HG03571 (cell line): ENCODE measurements around the gene CDCP1.
"Not testable (repeated sequence)": the region's sequence is repeated elsewhere in the genome, so short reads cannot be mapped to it uniquely, and the experiment has no call there.

Experiments
- ATAC-seq: cut with Tn5 transposase; IDR thresholded peaks from one replicate; pipeline ENCODE4 v1.9.1; 2021; ENCODE audit not compliant: unreplicated experiment

CDCP1 gene

GRCh38 chr3:45088543-45089358, 57.4 kb downstream of the CDCP1 start:
- no peak for ATAC-seq

GRCh38 chr3:45087155-45087554, 59.0 kb downstream of the CDCP1 start:
- ATAC-seq = no peak

GRCh38 chr3:45084820-45085816, 61.1 kb downstream of the CDCP1 start:
- ATAC-seq = no peak

- no peak for ATAC-seq
Observed at GRCh38 chr3:45084361-45084760, 61.8 kb downstream of the CDCP1 start.

- ATAC-seq = no peak
Observed at GRCh38 chr3:45083023-45083422, 63.2 kb downstream of the CDCP1 start.

- no peak for ATAC-seq
Observed at GRCh38 chr3:45082142-45082538, 64.0 kb downstream of the CDCP1 start.

- no peak for ATAC-seq
Observed at GRCh38 chr3:45081506-45082141, 64.6 kb downstream of the CDCP1 start.

GRCh38 chr3:45080824-45081223, 65.4 kb downstream of the CDCP1 start:
- no peak for ATAC-seq

DNA sequence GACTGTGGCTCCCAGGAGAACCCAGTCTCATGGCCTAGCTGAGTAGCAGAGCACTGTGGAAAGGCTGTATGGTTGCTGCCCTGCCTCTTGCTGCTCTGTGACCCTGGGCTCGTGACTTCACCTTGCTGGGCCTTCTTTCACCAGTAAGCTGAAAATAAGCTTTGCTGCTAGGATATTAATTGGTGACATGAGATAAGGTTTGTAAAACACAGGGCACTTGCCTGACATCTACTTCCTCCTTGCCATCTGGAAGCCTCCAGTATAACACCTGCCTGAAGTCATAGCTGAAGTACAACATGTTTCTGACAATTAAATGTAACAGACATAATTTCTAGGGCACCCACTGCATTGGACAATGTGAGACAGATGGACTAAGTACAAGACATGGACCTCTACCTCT, 66.5 kb downstream of the CDCP1 start:
- no peak for ATAC-seq

DNA sequence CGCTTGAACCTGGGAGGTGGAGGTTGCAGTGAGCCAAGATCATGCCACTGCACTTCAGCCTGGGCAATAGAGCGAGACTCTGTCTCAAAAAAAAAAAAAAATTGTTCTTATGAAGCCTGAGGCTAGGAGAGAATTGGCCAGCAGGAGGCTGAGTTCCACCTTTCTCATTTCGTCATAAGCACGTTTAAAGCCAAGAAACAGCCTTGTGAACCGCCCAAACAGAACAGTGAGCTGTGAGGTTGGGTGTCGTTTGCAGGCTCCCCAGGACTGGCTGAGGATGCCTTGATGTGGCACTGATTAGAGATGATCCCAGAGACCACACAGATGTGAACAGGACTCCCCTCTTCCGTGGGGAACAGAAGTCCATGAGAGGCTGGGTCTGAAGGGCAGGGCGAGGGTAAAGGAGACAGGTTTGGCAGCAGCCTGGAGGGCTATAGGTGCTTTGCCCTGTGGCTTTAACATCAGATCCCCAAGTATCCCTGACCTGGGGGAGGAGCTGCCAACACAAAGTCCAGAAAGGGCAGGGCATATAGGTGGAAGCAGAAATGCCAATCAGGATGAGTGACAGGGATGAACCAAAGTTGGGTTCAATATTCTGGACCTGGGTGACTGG, 67.2 kb downstream of the CDCP1 start:
- ATAC-seq = no peak

DNA sequence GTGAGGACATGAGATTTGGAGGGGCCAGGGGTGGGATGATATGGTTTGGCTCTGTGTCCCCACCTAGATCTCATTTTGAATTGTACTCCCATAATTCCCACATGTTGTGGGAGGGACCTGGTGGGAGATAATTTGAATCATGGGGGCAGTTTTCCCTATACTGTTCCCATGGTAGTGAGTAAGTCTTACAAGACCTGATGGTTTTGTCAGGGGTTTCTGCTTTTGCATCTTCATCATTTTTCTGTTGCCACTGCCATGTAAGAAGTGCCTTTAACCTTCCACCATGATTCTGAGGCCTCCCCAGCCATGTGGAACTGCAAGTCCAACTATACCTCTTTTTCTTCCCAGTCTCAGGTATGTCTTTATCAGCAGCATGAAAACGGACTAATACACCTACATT, 67.9 kb downstream of the CDCP1 start:
- ATAC-seq = not testable (repeated sequence)

- ATAC-seq = no peak
Observed at GRCh38 chr3:45075821-45076625, 70.2 kb downstream of the CDCP1 start.

DNA sequence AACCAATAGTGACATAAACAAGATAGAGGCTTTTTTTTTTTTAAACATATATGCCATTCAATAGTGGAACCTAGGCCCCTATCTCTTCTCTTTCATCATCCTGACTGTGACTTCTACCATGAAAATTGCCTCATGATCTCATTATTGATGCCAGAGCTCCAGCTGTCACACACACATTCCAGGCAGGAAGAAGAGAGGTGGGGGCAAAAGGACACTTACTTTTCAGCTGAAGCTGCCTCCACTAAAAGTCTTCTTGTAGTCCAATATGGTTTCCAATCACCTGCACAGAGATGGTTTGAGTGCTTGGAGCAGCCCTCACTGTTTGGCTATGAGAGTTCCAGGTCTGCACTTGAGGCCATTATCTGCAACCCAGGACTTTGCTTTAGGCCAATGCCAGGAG, 75.1 kb downstream of the CDCP1 start:
- ATAC-seq = no peak

DNA sequence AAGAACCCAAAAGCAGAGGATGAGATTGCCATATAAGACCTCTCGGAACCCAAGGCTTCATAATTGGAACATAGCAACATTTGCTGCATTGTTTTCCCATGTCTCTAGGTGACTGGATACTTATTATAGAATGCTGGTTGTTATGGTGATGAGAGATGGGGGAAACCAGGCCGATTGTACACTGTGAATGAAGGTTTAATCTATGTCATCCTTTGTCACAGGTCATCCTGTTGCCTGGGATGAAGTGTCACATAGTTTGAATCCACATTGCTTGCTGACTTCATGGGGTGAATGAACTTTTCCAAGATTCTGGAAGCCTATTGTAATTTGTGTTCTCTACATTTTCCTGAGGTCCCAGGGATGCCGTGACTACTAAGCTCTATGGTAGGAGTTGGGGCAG, 78.2 kb downstream of the CDCP1 start:
- no peak for ATAC-seq

DNA sequence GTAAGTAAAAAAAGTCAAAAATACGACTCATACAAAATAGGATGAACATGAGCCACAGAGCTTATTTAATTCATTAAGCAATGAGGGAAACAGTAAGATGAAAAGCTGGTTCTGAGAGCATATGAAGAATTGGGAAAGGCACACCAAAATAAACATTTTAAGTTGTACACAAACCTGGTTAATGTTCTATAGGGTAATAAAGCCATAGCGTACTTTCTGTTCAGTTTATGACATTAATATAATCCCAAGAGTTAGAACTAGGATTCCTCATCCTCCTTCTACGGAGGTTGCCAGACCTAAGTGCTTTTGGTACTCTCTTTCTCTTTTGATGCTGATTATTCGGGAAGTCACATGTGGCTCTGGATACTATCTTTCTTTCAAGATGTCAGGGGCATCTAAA, 78.7 kb downstream of the CDCP1 start:
- no peak for ATAC-seq

DNA sequence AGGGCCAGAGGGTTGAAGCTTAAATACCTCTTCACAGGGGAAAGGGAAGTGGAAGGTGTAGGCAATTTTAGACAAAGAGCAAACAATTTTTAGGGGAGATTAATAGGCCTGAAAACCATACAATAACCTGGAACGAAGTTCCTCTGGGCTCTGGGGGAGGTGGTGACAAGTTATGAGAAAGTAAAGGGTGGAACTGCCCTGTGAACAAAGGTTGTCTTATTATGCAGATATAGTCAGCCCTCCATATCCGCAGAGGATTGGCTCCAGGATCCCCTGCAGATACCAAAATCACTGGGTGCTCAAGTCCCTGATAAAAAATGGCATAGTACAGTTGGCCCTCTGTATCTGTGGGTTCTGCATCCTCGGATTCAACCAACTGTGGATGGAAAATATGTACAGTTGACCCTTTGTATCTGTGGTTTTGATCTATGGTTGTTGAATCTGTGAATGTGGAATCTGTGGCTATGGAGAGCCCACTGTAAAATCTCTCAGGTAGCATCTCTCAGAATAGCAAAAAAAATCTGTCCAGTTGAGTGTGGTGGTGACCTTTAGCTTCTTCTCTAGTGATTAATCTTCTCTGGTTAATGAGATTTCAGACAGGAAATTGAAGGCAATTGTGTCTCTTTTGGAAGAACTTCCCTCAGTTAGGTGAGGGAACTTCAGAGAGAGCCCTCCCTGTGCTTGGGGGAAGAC, 79.9 kb downstream of the CDCP1 start:
- no peak for ATAC-seq

DNA sequence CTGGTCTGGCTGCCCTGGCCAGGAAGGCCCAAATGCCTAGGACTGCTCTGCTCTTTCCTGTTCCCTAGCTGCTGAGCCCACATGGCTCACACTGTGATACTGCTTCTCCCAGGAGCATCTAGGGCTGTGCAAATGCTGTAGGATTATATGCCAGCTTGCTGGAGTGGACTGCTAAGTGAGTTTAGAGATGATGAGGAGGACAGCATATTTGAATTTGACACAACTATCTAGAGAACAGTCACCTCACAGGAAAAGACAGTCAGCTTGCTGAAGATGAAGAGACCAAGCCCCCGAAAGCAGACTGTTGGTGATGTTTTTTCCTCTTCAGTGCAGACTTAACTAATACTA, 80.8 kb downstream of the CDCP1 start:
- ATAC-seq = no peak

- ATAC-seq = no peak
Observed at GRCh38 chr3:45064512-45065372, 81.4 kb downstream of the CDCP1 start.

DNA sequence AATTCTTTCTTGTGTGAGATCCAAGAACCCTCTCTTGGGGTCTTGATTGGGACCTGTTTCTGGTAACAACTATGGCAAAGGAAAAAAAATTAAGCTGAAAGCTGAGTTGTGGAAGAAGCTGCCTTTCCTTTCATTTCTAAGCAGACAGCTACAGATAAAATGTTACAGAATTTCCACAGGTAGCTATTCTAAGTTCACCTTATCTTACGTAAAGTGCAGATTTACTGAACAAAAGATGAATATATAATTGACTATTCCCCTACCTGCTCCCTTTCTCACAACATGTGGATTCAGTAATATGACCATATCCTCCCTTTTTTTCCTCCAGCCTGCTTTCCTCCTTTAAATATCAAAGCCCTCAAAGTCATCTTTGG, 83.5 kb downstream of the CDCP1 start:
- ATAC-seq = no peak
